ENCODE data around the gene MYB.

MYB gene

GRCh38 chr6:135179920-135180541 lies 1.1 kb upstream of the MYB start (continued):
- TF ChIP-seq ZBTB10 (tag by site-specific recombination; IDR thresholded peaks at IDR 0.05) (no peak), ZNF600 (tag by site-specific recombination; IDR thresholded peaks at IDR 0.05) (no peak), ZSCAN23 (tag by site-specific recombination; IDR thresholded peaks at IDR 0.05) (no peak), ZNF704 (tag by site-specific recombination; IDR thresholded peaks at IDR 0.05) (no peak), ZNF701 (tag by site-specific recombination; IDR thresholded peaks at IDR 0.05) (no peak), MYNN (tag by site-specific recombination; IDR thresholded peaks at IDR 0.05; ENCODE audit: borderline replicate concordance) (peak; percentile 69), ZNF350 (tag by site-specific recombination; IDR thresholded peaks at IDR 0.05) (no peak), REPIN1 (tag by site-specific recombination; IDR thresholded peaks at IDR 0.05; ENCODE audit: low read depth) (no peak), SP7 (tag by site-specific recombination; IDR thresholded peaks at IDR 0.05) (no peak), ZNF561 (tag by site-specific recombination; IDR thresholded peaks at IDR 0.05; ENCODE audit: borderline replicate concordance) (no peak), ZSCAN18 (tag by site-specific recombination; IDR thresholded peaks at IDR 0.05) (no peak), ZNF133 (tag by site-specific recombination; IDR thresholded peaks at IDR 0.05) (no peak), ZNF610 (tag by site-specific recombination; IDR thresholded peaks at IDR 0.05; ENCODE audit: borderline replicate concordance) (no peak), MZF1 (tag by site-specific recombination; IDR thresholded peaks at IDR 0.05; ENCODE audit: borderline replicate concordance) (peak; percentile 76), ZNF416 (tag by site-specific recombination; IDR thresholded peaks at IDR 0.05) (no peak), ZNF37A (tag by site-specific recombination; IDR thresholded peaks at IDR 0.05) (no peak), ZNF549 (tag by site-specific recombination; IDR thresholded peaks at IDR 0.05) (no peak), TCF7L2 (IDR thresholded peaks at IDR 0.05; ENCODE audit: borderline replicate concordance, low read depth, low read length) (no peak)

GRCh38 chr6:135181333-135182070 lies 394 bp downstream of the MYB start:
- Histone ChIP-seq H3K4me3 (ENCODE audit: low read depth, low read length) (peak overlapping the region; percentile 61), H3K4me1 (ENCODE audit: control insufficient read depth, insufficient read depth, low read length) (peaks cover 3% of the 10 kb centered on the region), H3K36me3 (ENCODE audit: control insufficient read depth in 2 of 2, insufficient read depth in 1 of 2, low read length in 2 of 2) (no peaks in the 10 kb centered on the region), H3K9me3 (ENCODE audit: control insufficient read depth, insufficient read depth, low read depth, low read length) (no peaks in the 10 kb centered on the region), H3K27ac (ENCODE audit: extremely low read depth, low read depth, low read length) (peak overlapping the region; percentile 83; the same call in 1 of the 2 replicates)
- ChIA-PET CTCF (interaction anchor here (0.7 to 3.6 kb wide), 4 partner anchors 19 to 241 kb away, joined by 3 to 33 read pairs (median 3); no protein-coding TSS in a partner anchor), POLR2A (interaction anchor here (1.5 to 1.7 kb wide), 2 partner anchors 25 to 127 kb away, joined by 6 to 13 read pairs; partner anchors contain the start of gene HBS1L)
- TF ChIP-seq PRDM6 (tag by site-specific recombination; IDR thresholded peaks at IDR 0.05) (0 out of 2 replicates have a peak, but pooled peaks have one; percentile 22), ZNF341 (tag by site-specific recombination; IDR thresholded peaks at IDR 0.05; ENCODE audit: low read depth) (no peak; the same call in 1 of the 2 replicates), ZNF449 (tag by site-specific recombination; IDR thresholded peaks at IDR 0.05) (no peak), ZNF223 (tag by site-specific recombination; IDR thresholded peaks at IDR 0.05) (no peak), ZNF549 (tag by site-specific recombination; IDR thresholded peaks at IDR 0.05) (no peak), SCRT1 (tag by site-specific recombination; IDR thresholded peaks at IDR 0.05; ENCODE audit: borderline replicate concordance) (no peak), ZNF645 (tag by site-specific recombination; IDR thresholded peaks at IDR 0.05) (no peak), ZNF596 (tag by site-specific recombination; IDR thresholded peaks at IDR 0.05) (no peak), ZNF311 (tag by site-specific recombination; IDR thresholded peaks at IDR 0.05; ENCODE audit: borderline replicate concordance) (no peak)

All from HEK293 (cell line).